ENCODE measurements around the gene CTSD.

The CTSD gene

GRCh38 chr11:1744891-1745700, 18.6 kb downstream of the CTSD start:
- DNase-seq = no peak

- DNase-seq = no peak
Measured at GRCh38 chr11:1744137-1744886, 19.4 kb downstream of the CTSD start.

GRCh38 chr11:1743585-1744136, 20.1 kb downstream of the CTSD start:
- DNase-seq = no peak

- DNase-seq = no peak
Measured at GRCh38 chr11:1742869-1743584, 20.7 kb downstream of the CTSD start.

GRCh38 chr11:1742371-1742770, 21.4 kb downstream of the CTSD start:
- no peak for DNase-seq

- DNase-seq = no peak
Measured at GRCh38 chr11:1741741-1742140, 22.0 kb downstream of the CTSD start.

- DNase-seq = no peak
Measured at GRCh38 chr11:1740786-1741530, 22.8 kb downstream of the CTSD start.

GRCh38 chr11:1739576-1739975, 24.2 kb downstream of the CTSD start:
- DNase-seq = no peak

- DNase-seq = no peak
Measured at GRCh38 chr11:1738380-1738779, 25.3 kb downstream of the CTSD start.

GRCh38 chr11:1737080-1737757, 26.5 kb downstream of the CTSD start:
- no peak for DNase-seq

GRCh38 chr11:1736447-1736992, 27.2 kb downstream of the CTSD start:
- no peak for DNase-seq

- DNase-seq = no peak
Measured at GRCh38 chr11:1735271-1735670, 28.5 kb downstream of the CTSD start.

- no peak for DNase-seq
Measured at GRCh38 chr11:1734641-1735081, 29.1 kb downstream of the CTSD start.

- DNase-seq = no peak
Measured at GRCh38 chr11:1733716-1734640, 29.7 kb downstream of the CTSD start.

- no peak for DNase-seq
Measured at GRCh38 chr11:1733009-1733715, 30.6 kb downstream of the CTSD start.

- no peak for DNase-seq
Measured at GRCh38 chr11:1732418-1733008, 31.2 kb downstream of the CTSD start.

GRCh38 chr11:1731451-1732059, 32.2 kb downstream of the CTSD start:
- no peak for DNase-seq

GRCh38 chr11:1730059-1730629, 33.6 kb downstream of the CTSD start:
- DNase-seq = no peak

Measured in fibroblast of skin of back (primary cell).